AG08396 (cell line): ENCODE data around the gene FAP.

ENCODE experiments used
- DNase-seq: peaks from one replicate; pipeline ENCODE4 v3.0.0; 2012; ENCODE audit warnings: low spot score, mixed read lengths

The FAP gene

DNA sequence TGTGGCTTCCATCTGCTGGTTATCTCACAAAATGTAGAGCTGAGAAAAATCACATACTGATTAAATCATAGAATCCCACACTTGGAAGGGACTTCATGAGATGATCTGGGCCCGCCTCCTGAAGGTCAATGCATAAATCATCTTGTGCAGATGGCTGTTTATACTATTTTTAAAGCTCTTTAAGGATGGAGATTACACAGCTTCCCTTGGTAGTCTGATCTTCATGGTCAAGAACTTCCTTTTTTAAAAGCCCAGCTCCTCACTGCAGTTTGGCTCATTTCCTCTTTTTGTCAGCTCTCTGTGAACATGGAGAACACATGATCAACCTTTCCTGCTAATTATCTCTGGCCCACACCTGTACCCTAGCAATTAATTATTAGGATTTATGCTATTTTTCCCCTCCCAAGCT is 117.1 kb downstream of the FAP start:
- no peak for DNase-seq

DNA sequence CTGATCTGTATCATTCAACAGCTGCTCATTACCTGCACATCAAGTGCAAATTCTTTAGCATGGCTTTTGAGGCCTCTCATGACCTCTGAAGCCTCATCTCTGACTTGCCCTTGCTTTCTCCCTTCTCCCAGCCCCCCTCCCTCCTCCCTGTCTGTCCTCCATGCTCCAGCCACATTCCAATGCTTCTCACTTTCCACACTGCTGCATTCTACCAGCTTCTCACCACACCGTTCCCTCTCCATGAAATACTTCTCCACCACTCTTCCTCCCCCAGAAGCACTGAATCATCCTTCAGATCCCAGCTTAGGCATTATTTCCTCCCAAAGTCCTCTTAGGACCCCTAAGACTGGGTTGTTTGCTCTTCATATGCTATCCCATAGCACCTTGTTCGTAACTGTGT is 118.1 kb downstream of the FAP start:
- no peak for DNase-seq

DNA sequence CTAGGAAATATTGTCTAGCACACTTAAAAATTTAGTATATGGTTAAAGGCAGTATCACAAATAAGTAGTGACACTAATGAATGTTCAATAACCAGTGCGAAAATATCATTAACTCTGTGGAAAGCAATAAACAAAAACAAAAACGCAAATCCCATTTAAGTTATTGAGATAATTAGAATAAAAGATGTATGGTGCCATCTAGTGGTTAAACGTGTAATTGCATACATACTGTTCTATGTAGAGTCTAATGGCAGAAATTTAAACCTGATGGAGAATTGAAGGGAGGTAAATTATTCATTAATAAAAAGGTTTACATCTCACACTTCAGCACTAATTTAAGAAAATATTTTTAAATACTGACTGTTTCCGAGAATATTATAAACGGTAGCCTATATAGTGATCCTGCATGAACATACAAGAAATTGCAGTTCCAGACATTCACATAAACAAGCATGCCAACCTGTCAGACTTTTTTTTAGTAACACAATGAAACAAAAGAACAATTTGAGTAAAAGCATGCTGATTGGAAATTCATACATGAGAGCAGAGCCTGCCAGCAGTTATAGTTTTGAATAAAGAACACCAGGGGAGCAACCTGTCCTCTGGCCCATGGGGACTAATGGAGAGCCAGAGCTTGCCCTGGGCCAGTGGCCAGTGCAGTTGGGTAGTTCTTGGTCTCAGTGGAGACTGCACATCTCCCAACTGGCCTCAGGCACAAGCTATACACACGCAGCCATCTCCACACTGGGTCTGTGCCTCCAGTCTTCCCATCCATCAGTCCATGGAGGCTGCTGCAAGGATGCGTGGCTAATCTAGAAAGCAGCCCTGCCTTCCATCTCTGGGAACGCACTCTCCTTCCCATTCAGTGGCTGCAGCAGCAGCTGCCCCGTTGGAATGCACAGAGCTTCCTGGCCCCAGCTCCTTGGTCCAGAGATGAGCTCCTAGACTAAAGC is 119.2 kb downstream of the FAP start:
- no peak for DNase-seq
